ENCODE data around the gene ANXA4.

The ANXA4 gene

DNA sequence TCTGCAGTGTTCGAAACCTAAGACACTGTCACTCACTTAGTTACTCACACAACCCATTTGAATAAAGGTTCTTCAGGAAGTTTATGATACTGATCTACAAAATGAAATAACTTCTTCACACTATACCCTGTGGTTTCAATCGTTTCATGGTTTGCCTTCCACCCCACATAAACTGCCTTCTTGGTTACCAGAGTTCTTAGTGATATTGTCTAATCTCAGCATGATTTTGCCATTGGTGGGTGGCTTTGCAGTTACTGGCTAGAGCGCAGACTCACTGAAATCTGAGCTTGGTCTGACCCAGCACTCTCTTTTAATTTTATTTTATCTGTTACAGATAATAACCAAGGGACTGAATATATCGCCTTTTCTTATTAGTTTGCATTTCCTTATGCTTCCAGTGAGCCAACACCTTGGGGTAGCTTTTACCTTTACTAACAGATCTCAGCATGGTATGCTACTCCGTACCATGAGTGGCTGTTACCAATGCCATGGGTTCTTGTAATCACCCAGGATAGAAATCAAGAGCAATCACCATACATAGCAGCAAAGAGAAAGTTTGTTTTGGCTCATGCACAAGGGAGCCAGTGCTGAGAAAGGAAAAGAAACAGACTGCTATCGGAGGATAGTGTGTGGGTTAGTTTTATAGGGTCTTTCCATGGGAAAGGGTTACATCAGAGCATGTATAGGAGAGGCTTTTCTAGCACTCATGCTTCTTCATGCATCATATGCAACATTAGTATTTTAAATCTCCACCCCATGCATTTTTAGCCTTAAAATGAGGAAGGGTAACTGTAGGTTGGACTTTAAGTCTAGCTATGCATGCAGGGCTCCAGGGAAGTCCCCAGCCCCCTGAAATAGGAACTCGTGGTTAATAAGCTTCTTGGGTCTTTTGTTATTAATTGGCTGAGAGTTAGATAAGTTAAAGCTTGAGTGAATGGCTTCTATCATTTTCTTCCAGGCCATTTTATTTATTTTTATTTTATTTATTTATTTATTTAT is 33.3 kb downstream of the ANXA4 start:
- no peak for DNase-seq (ENCODE audit: low read depth)
- no peak for TF ChIP-seq CTCF (conservative IDR thresholded peaks at IDR 0.05; ENCODE audit: control insufficient read depth, insufficient read depth, low read depth, low read length)
- H3K4me3 ChIP-seq (ENCODE audit: control insufficient read depth, low read depth, low read length): no peak overlapping the region

GRCh38 chr2:69776886-69777785 is 35.2 kb downstream of the ANXA4 start:
- no peak for TF ChIP-seq CTCF (conservative IDR thresholded peaks at IDR 0.05; ENCODE audit: control insufficient read depth, insufficient read depth, low read depth, low read length)
- H3K4me3 ChIP-seq (ENCODE audit: control insufficient read depth, low read depth, low read length): no peak overlapping the region
- no peak for DNase-seq (ENCODE audit: low read depth)

DNA sequence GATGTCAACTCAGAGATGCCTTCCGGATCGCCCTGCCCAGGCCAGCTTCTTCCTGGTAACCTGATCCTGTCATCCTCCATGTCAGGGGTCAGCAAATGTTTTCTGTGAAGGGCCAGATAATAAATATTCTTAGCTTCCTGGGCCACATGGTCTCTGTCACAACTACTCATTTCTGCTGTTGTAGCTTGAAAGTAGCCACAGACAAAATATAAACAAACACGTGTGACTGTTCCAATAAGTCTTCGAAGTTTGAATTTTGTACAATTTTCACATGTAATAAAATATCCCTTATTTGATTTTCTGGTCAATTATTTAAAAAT is 35.8 kb downstream of the ANXA4 start:
- TF ChIP-seq CTCF (conservative IDR thresholded peaks at IDR 0.05; ENCODE audit: control insufficient read depth, insufficient read depth, low read depth, low read length): no peak
- no peak for DNase-seq (ENCODE audit: low read depth)

GRCh38 chr2:69779258-69780001 is 37.5 kb downstream of the ANXA4 start:
- DNase-seq (ENCODE audit: low read depth): peak; percentile 53
- no peak for TF ChIP-seq CTCF (conservative IDR thresholded peaks at IDR 0.05; ENCODE audit: control insufficient read depth, insufficient read depth, low read depth, low read length)
- no peak overlapping the region for H3K4me3 ChIP-seq (ENCODE audit: control insufficient read depth, low read depth, low read length)

More for the DNA sequence above, 35.8 kb downstream of the ANXA4 start:
- H3K4me3 ChIP-seq (ENCODE audit: control insufficient read depth, low read depth, low read length): no peak overlapping the region

GRCh38 chr2:69780921-69781320 is 39.0 kb downstream of the ANXA4 start:
- no peak overlapping the region for H3K4me3 ChIP-seq (ENCODE audit: control insufficient read depth, low read depth, low read length)
- TF ChIP-seq CTCF (conservative IDR thresholded peaks at IDR 0.05; ENCODE audit: control insufficient read depth, insufficient read depth, low read depth, low read length): no peak
- DNase-seq (ENCODE audit: low read depth): no peak

Measured in fibroblast of mammary gland (primary cell).